Stimulated activated CD8-positive, alpha-beta memory T cell treated with anti-CD3 and anti-CD28 coated beads, Interleukin-4, amount 100 ng/mL, for 4 hours (primary cell): ENCODE data around the gene KNOP1.
"Not testable (repeated sequence)": the region's sequence is repeated elsewhere in the genome, so short reads cannot be mapped to it uniquely, and the experiment has no call there.

Experiments used
- DNase-seq, 2 donors: peaks; one replicate each; pipeline ENCODE4 v3.0.0-alpha.2; 2020; ENCODE audit warnings: low read depth in 2 of 2, low spot score in 1 of 2

KNOP1 gene

GRCh38 chr16:19743816-19744159 lies 25.8 kb upstream of the KNOP1 start:
- DNase-seq, result no peak

GRCh38 chr16:19741354-19741753 lies 23.3 kb upstream of the KNOP1 start:
- DNase-seq, result no peak

GRCh38 chr16:19737306-19738038 lies 19.4 kb upstream of the KNOP1 start:
- DNase-seq, result no peak

GRCh38 chr16:19735074-19735867 lies 17.2 kb upstream of the KNOP1 start:
- DNase-seq, result no peak

GRCh38 chr16:19733551-19733950 lies 15.5 kb upstream of the KNOP1 start:
- no peak for DNase-seq

GRCh38 chr16:19728636-19728965 lies 10.6 kb upstream of the KNOP1 start:
- no peak for DNase-seq

- no peak for DNase-seq
These were observed 5.0 kb upstream of the KNOP1 start for GRCh38 chr16:19722981-19723380.

GRCh38 chr16:19722269-19722952 lies 4.4 kb upstream of the KNOP1 start:
- no peak for DNase-seq

GRCh38 chr16:19718624-19718965 lies 568 bp upstream of the KNOP1 start:
- no peak for DNase-seq

- DNase-seq, result no peak
These were observed 713 bp downstream of the KNOP1 start for GRCh38 chr16:19717314-19717713.

- not testable (repeated sequence) for DNase-seq
These were observed 1.3 kb downstream of the KNOP1 start for GRCh38 chr16:19716728-19717127.

GRCh38 chr16:19716183-19716582 lies 1.8 kb downstream of the KNOP1 start:
- DNase-seq, result no peak

- no peak for DNase-seq
These were observed 2.5 kb downstream of the KNOP1 start for GRCh38 chr16:19715566-19715965.

GRCh38 chr16:19713697-19714096 lies 4.3 kb downstream of the KNOP1 start:
- DNase-seq, result no peak

- DNase-seq, result no peak
These were observed 5.5 kb downstream of the KNOP1 start for GRCh38 chr16:19712418-19713058.

GRCh38 chr16:19711643-19712042 lies 6.4 kb downstream of the KNOP1 start:
- no peak for DNase-seq

GRCh38 chr16:19710991-19711545 lies 7.0 kb downstream of the KNOP1 start:
- no peak for DNase-seq

GRCh38 chr16:19710191-19710908 lies 7.7 kb downstream of the KNOP1 start:
- no peak for DNase-seq

- no peak for DNase-seq
These were observed 8.5 kb downstream of the KNOP1 start for GRCh38 chr16:19709381-19710136.
